ENCODE results near the gene ACAP1. TPM values are rescaled to one million over a fixed set of nuclear protein-coding genes. Genes with fewer than 3 reads are reported as not detected.

The ACAP1 gene
- total RNA-seq, 1 donor from 2014 or later, result 0.26 TPM

- no peak for DNase-seq (ENCODE audit: low read depth)
- TF ChIP-seq CTCF (IDR thresholded peaks at IDR 0.05; ENCODE audit: insufficient read depth, low read length, severe bottlenecking), result no peak
- no peaks in the 10 kb centered on the region for H3K27me3 ChIP-seq (ENCODE audit: control insufficient read depth, insufficient read depth, low read length)
- H3K4me3 ChIP-seq (ENCODE audit: low read depth, low read length), result no peak overlapping the region
- H3K36me3 ChIP-seq (ENCODE audit: control insufficient read depth, insufficient read depth, low read length), result peaks cover 48% of the 10 kb centered on the region
- peak; percentile 55 for FAIRE-seq
These were observed 13.7 kb upstream of the ACAP1 start for GRCh38 chr17:7322520-7323194.

GRCh38 chr17:7323731-7324437 is 12.4 kb upstream of the ACAP1 start:
- Histone ChIP-seq H3K27me3 (ENCODE audit: control insufficient read depth, insufficient read depth, low read length) (no peaks in the 10 kb centered on the region), H3K36me3 (ENCODE audit: control insufficient read depth, insufficient read depth, low read length) (peaks cover 44% of the 10 kb centered on the region), H3K4me3 (ENCODE audit: low read depth, low read length) (no peak overlapping the region)
- FAIRE-seq (no peak), DNase-seq (ENCODE audit: low read depth) (peak; percentile 30)
- TF ChIP-seq CTCF (IDR thresholded peaks at IDR 0.05; ENCODE audit: insufficient read depth, low read length, severe bottlenecking), result peak; percentile 97

GRCh38 chr17:7324438-7324779 is 11.9 kb upstream of the ACAP1 start:
- FAIRE-seq (no peak), DNase-seq (ENCODE audit: low read depth) (no peak)
- no peaks in the 10 kb centered on the region for H3K27me3 ChIP-seq (ENCODE audit: control insufficient read depth, insufficient read depth, low read length)
- H3K4me3 ChIP-seq (ENCODE audit: low read depth, low read length), result no peak overlapping the region
- TF ChIP-seq CTCF (IDR thresholded peaks at IDR 0.05; ENCODE audit: insufficient read depth, low read length, severe bottlenecking), result no peak
- H3K36me3 ChIP-seq (ENCODE audit: control insufficient read depth, insufficient read depth, low read length), result peaks cover 44% of the 10 kb centered on the region

GRCh38 chr17:7325031-7325528 is 11.2 kb upstream of the ACAP1 start:
- Histone ChIP-seq H3K36me3 (ENCODE audit: control insufficient read depth, insufficient read depth, low read length) (peaks cover 44% of the 10 kb centered on the region), H3K27me3 (ENCODE audit: control insufficient read depth, insufficient read depth, low read length) (no peaks in the 10 kb centered on the region), H3K4me3 (ENCODE audit: low read depth, low read length) (no peak overlapping the region)
- FAIRE-seq, result no peak
- TF ChIP-seq CTCF (IDR thresholded peaks at IDR 0.05; ENCODE audit: insufficient read depth, low read length, severe bottlenecking), result no peak
- DNase-seq (ENCODE audit: low read depth), result no peak

- DNase-seq (ENCODE audit: low read depth) (no peak), FAIRE-seq (no peak)
- no peak overlapping the region for H3K4me3 ChIP-seq (ENCODE audit: low read depth, low read length)
- no peak for TF ChIP-seq CTCF (IDR thresholded peaks at IDR 0.05; ENCODE audit: insufficient read depth, low read length, severe bottlenecking)
- H3K36me3 ChIP-seq (ENCODE audit: control insufficient read depth, insufficient read depth, low read length), result peaks cover 39% of the 10 kb centered on the region
- H3K27me3 ChIP-seq (ENCODE audit: control insufficient read depth, insufficient read depth, low read length), result no peaks in the 10 kb centered on the region
These were observed 10.1 kb upstream of the ACAP1 start for GRCh38 chr17:7326186-7326585.

All from bronchial epithelial cell (primary cell).